Thyroid gland (tissue), 4 donors: ENCODE measurements around the gene MED14. TPM values are rescaled to one million over a fixed set of nuclear protein-coding genes. Genes with fewer than 3 reads are reported as not detected.

Experiments used
- DNase-seq, 2 donors: peaks; one replicate each; pipeline ENCODE4 v3.0.0-alpha.2; 2019
- H3K27ac ChIP-seq, 3 donors: fragments of 200-600 bp; sonication (generic); 1 replicate in 2 of 3; 2 replicates in 1 of 3; pipeline ENCODE4 v1.5.1; 2016 to 2019; ENCODE audit warnings: mild to moderate bottlenecking in 1 of 3, moderate library complexity in 1 of 3
- H3K27me3 ChIP-seq: fragments of 200-600 bp; sonication (generic); one replicate; pipeline ENCODE4 v1.5.1; 2019
- H3K36me3 ChIP-seq, 2 donors: fragments of 200-600 bp; sonication (generic); one replicate each; pipeline ENCODE4 v1.5.1; 2016 to 2019
- H3K4me1 ChIP-seq, 2 donors: fragments of 200-600 bp; sonication (generic); one replicate each; pipeline ENCODE4 v1.5.1; 2017 to 2019
- H3K4me3 ChIP-seq, 3 donors: fragments of 200-600 bp; sonication (generic); replicated peaks in 1 of 3; 1 replicate in 2 of 3; 2 replicates in 1 of 3; pipeline ENCODE4 v1.5.1; 2016; ENCODE audit warnings: mild to moderate bottlenecking in 1 of 3
- H3K9me3 ChIP-seq: fragments of 200-600 bp; sonication (generic); one replicate; pipeline ENCODE4 v1.5.1; 2017
- POLR2A ChIP-seq, 2 donors: fragments of 450-650 bp; IDR thresholded peaks; one replicate each; pipeline ENCODE4 v1.6.1; 2017; ENCODE audit warnings: antibody characterized with exemption in 2 of 2, mild to moderate bottlenecking in 2 of 2, moderate library complexity in 1 of 2
- WGBS, 2 donors: methylation state at CpG; one replicate each; pipeline ENCODE4 v1.1.5; 2017; 5-methylcytosine and 5-hydroxymethylcytosine counted together
- intact Hi-C: fragments of 100-400 bp; cut with DNase I; formaldehyde crosslinking; loops from one replicate; pipeline ENCODE4 v1.15.1; 2023
- total RNA-seq, 4 donors: library from RNA; depleted of rRNA; stranded (reverse); fragments of >200 nt; gene quantifications; one replicate each; pipeline ENCODE4 v1.2.3, GENCODE V29; 2016
- TF ChIP-seq, protein P1 (sequence below), 6 experiments: fragments of 200-600 bp in 3 of 6; fragments of 450-650 bp in 3 of 6; sonication (generic) in 3 of 6; IDR thresholded peaks; one replicate each; pipeline ENCODE4 v1.5.1; 2016 to 2019; ENCODE audit warnings: antibody characterized with exemption in 6 of 6, mild to moderate bottlenecking in 2 of 6, inconsistent platforms in 1 of 6, moderate library complexity in 1 of 6

The MED14 gene
- total RNA-seq, 4 donors from 2014 or later, result 49.6 to 114 (median 78.3) TPM

DNA sequence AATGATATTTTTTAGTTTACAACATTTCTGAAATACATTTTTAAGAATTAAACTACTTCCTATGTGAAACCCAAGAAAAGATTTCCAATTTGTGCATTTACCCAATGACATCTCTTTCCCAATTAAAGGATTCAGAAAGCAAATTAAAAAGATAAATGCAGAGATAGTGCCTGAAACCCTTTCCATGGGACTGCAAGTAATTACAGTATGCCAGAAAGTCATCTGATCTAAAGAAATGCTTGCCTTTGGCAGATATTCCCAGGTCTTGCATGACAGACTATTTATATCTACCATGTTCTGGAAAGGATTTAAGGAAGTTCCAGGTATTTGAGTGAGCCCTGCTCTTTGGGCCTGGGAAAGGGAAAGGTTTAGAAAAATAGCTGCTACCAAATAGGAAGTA is 46.4 kb downstream of the MED14 start:
- Histone ChIP-seq H3K27me3 (no peaks in the 10 kb centered on the region), H3K4me1 (peaks cover 0 to 23% of the 10 kb centered on the region in 2 donors), H3K36me3 (no peaks in the 10 kb centered on the region), H3K9me3 (no peaks in the 10 kb centered on the region), H3K27ac (no peak overlapping the region), H3K4me3 (no peak overlapping the region)
- intact Hi-C loops, result no loop called here
- TF ChIP-seq, protein P1, sequence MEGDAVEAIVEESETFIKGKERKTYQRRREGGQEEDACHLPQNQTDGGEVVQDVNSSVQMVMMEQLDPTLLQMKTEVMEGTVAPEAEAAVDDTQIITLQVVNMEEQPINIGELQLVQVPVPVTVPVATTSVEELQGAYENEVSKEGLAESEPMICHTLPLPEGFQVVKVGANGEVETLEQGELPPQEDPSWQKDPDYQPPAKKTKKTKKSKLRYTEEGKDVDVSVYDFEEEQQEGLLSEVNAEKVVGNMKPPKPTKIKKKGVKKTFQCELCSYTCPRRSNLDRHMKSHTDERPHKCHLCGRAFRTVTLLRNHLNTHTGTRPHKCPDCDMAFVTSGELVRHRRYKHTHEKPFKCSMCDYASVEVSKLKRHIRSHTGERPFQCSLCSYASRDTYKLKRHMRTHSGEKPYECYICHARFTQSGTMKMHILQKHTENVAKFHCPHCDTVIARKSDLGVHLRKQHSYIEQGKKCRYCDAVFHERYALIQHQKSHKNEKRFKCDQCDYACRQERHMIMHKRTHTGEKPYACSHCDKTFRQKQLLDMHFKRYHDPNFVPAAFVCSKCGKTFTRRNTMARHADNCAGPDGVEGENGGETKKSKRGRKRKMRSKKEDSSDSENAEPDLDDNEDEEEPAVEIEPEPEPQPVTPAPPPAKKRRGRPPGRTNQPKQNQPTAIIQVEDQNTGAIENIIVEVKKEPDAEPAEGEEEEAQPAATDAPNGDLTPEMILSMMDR (IDR thresholded peaks at IDR 0.05), result no peak
- no peak for TF ChIP-seq POLR2A (IDR thresholded peaks at IDR 0.05)
- DNase-seq, result no peak

DNA sequence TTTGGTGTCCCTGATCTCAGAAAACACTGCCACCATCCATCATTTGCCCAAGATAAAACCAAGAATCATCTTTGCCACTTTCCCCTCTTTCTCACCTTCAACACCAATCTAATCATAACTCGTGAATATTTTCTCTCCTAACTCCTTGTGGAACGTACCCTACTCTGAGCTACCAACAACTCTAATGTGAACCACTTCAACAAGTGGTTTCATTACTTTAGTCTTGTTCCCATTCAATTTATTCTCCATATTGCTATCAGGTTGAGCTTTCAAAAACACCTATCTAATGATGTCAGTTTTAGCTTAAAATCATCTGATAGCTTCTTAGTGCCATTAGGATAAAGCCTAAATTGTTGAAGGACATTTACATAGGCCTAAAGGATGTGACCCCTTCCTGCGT is 48.2 kb downstream of the MED14 start:
- Histone ChIP-seq H3K4me3 (no peak overlapping the region), H3K27ac (no peak overlapping the region), H3K9me3 (no peaks in the 10 kb centered on the region), H3K36me3 (no peaks in the 10 kb centered on the region), H3K27me3 (no peaks in the 10 kb centered on the region), H3K4me1 (peaks cover 0 to 23% of the 10 kb centered on the region in 2 donors)
- intact Hi-C loops, result no loop called here
- WGBS, 2 donors, result 98 to 99% methylated on average over 3 of the region's 3 CpGs
- no peak for TF ChIP-seq POLR2A (IDR thresholded peaks at IDR 0.05)
- TF ChIP-seq, protein P1 (IDR thresholded peaks at IDR 0.05), result no peak
- DNase-seq, result no peak

DNA sequence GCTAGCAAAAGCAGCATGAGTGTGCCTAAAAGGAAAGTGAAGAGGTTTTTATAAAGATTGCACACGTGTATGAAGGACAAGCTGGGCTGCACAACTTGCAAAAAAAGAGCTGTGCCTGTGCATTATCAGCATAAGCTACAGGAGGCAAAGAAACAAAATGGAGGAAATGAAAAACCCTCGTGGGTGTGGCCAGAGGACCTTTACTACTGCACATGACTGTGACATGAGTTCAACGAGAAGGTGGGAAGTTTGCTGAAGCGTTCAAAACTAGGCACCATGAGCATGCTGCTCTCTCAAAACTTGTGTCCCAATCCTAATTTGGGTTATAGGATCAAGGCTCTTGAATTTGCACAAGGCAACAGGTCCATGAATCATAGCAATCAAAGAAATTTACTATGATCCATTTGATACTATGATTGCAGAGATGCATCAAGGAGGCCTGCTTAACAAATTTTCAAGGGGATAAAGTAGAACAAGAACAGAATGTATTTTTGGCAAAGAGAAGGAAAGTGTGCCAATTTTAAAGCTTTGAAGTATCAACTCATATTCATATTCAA is 49.9 kb downstream of the MED14 start:
- intact Hi-C loops, result no loop called here
- H3K4me1 ChIP-seq, result peaks cover 0 to 18% of the 10 kb centered on the region in 2 donors
- no peak overlapping the region for H3K27ac ChIP-seq
- H3K9me3 ChIP-seq, result no peaks in the 10 kb centered on the region
- H3K4me3 ChIP-seq, result no peak overlapping the region
- no peak for DNase-seq
- H3K27me3 ChIP-seq, result no peaks in the 10 kb centered on the region
- WGBS, 2 donors, result 48 to 55% methylated on average over 4 of the region's 4 CpGs
- TF ChIP-seq, protein P1 (IDR thresholded peaks at IDR 0.05), result no peak
- no peak for TF ChIP-seq POLR2A (IDR thresholded peaks at IDR 0.05)
- H3K36me3 ChIP-seq, result peaks cover 0 to 3% of the 10 kb centered on the region in 2 donors

DNA sequence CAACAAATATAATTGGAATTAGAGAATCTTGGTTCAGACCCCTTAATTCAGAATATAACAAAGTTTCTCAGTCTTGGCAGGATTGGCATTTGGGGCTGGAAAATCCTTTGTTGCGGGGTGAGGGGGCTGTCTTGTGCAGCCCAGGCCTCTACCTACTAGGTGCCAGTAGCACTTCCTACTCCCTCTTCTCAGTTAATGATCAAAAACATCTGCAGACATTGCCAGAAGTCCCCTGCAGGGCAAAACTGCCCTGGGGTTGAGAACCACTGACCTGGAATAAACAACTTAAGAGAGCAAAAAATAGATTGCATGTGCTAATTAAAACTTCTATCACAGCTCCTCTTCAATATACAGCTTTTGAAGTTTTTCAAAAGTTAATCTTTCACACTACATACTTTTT is 51.2 kb downstream of the MED14 start:
- no peak for DNase-seq
- Histone ChIP-seq H3K4me3 (no peak overlapping the region), H3K27ac (no peak overlapping the region), H3K27me3 (no peaks in the 10 kb centered on the region), H3K36me3 (peaks cover 0 to 10% of the 10 kb centered on the region in 2 donors), H3K9me3 (no peaks in the 10 kb centered on the region), H3K4me1 (peaks cover 0 to 18% of the 10 kb centered on the region in 2 donors)
- no peak for TF ChIP-seq POLR2A (IDR thresholded peaks at IDR 0.05)
- TF ChIP-seq, protein P1 (IDR thresholded peaks at IDR 0.05), result no peak
- 79 to 82% methylated on average over 1 of the region's 1 CpG for WGBS, 2 donors
- intact Hi-C loops, result no loop called here

DNA sequence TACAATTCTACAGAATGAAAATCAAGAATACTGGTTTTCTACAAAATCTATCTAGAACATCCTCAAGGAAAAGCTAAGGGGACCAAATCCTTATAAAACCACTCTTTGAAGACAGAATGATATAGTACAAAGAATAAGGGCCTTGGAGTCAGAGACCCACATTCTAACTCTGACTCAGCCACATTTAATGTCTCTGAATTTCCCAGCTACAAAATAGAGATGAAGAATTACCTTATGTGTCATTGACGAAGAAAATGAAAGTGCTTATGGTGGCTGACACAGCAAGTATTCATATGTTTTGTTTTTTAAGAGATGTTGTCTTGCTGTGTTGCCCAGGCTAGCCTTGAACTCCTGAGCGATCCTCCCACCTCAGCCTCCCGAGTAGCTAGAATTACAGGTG is 52.1 kb downstream of the MED14 start:
- H3K36me3 ChIP-seq, result peaks cover 0 to 10% of the 10 kb centered on the region in 2 donors
- 89 to 93% methylated on average over 3 of the region's 3 CpGs for WGBS, 2 donors
- no peaks in the 10 kb centered on the region for H3K9me3 ChIP-seq
- intact Hi-C loops, result no loop called here
- no peak for DNase-seq
- H3K27ac ChIP-seq, result no peak overlapping the region
- peaks cover 0 to 13% of the 10 kb centered on the region in 2 donors for H3K4me1 ChIP-seq
- TF ChIP-seq POLR2A (IDR thresholded peaks at IDR 0.05), result no peak
- TF ChIP-seq, protein P1 (IDR thresholded peaks at IDR 0.05), result no peak
- peaks cover 2% of the 10 kb centered on the region for H3K27me3 ChIP-seq
- no peak overlapping the region for H3K4me3 ChIP-seq
